HG03558 (cell line): Measurements from ENCODE around the gene GPC3.
"Not testable (repeated sequence)": the region's sequence is repeated elsewhere in the genome, so short reads cannot be mapped to it uniquely, and the experiment has no call there.

Experiments
- ATAC-seq: cut with Tn5 transposase; IDR thresholded peaks from one replicate; pipeline ENCODE4 v1.9.1; 2021; ENCODE audit warnings: moderate number of reproducible peaks; ENCODE audit not compliant: unreplicated experiment; ENCODE audit errors: extremely low read depth

Gene GPC3

GRCh38 chrX:133985164-133985966 is at the start of gene GPC3:
GPC3 (minus strand) TSS chrX:133985594.
- ATAC-seq = no peak

- no peak for ATAC-seq
These were observed 47.0 kb upstream of the GPC3 start for GRCh38 chrX:134032441-134032840.

GRCh38 chrX:134026565-134027311 is 41.3 kb upstream of the GPC3 start:
- no peak for ATAC-seq

- no peak for ATAC-seq
These were observed 40.7 kb upstream of the GPC3 start for GRCh38 chrX:134025986-134026545.

- ATAC-seq = no peak
These were observed 39.4 kb upstream of the GPC3 start for GRCh38 chrX:134024686-134025377.

- ATAC-seq = no peak
These were observed 38.5 kb upstream of the GPC3 start for GRCh38 chrX:134023851-134024281.

- no peak for ATAC-seq
These were observed 35.5 kb upstream of the GPC3 start for GRCh38 chrX:134020910-134021309.

- ATAC-seq = no peak
These were observed 34.3 kb upstream of the GPC3 start for GRCh38 chrX:134019567-134020206.

GRCh38 chrX:134016309-134016708 is 30.9 kb upstream of the GPC3 start:
- not testable (repeated sequence) for ATAC-seq

- ATAC-seq = not testable (repeated sequence)
These were observed 30.1 kb upstream of the GPC3 start for GRCh38 chrX:134015510-134015909.

GRCh38 chrX:134013524-134013923 is 28.1 kb upstream of the GPC3 start:
- ATAC-seq = no peak

- no peak for ATAC-seq
These were observed 27.7 kb upstream of the GPC3 start for GRCh38 chrX:134013092-134013497.

- ATAC-seq = no peak
These were observed 25.3 kb upstream of the GPC3 start for GRCh38 chrX:134010690-134011089.

GRCh38 chrX:134007716-134008115 is 22.3 kb upstream of the GPC3 start:
- no peak for ATAC-seq

GRCh38 chrX:134006484-134007161 is 21.2 kb upstream of the GPC3 start:
- ATAC-seq = no peak

GRCh38 chrX:134004084-134004483 is 18.7 kb upstream of the GPC3 start:
- no peak for ATAC-seq

- ATAC-seq = no peak
These were observed 17.7 kb upstream of the GPC3 start for GRCh38 chrX:134002921-134003615.

- ATAC-seq = no peak
These were observed 15.2 kb upstream of the GPC3 start for GRCh38 chrX:134000260-134001245.
